Peyer's patch (tissue), 4 donors: ENCODE results near the gene WARS2.

Source experiments
- CTCF ChIP-seq, 6 experiments: fragments of 450-650 bp in 4 of 6; fragments of 200-600 bp in 2 of 6; sonication (generic) in 1 of 6; IDR thresholded peaks; one replicate each; pipeline ENCODE4 v1.5.1; 2017 to 2019; ENCODE audit warnings: antibody characterized with exemption in 6 of 6, mild to moderate bottlenecking in 3 of 6, moderate library complexity in 1 of 6
- POLR2A ChIP-seq, 2 donors: fragments of 450-650 bp; IDR thresholded peaks; one replicate each; pipeline ENCODE4 v1.5.1; 2017; ENCODE audit warnings: antibody characterized with exemption in 2 of 2, mild to moderate bottlenecking in 2 of 2, moderate library complexity in 2 of 2

DNA sequence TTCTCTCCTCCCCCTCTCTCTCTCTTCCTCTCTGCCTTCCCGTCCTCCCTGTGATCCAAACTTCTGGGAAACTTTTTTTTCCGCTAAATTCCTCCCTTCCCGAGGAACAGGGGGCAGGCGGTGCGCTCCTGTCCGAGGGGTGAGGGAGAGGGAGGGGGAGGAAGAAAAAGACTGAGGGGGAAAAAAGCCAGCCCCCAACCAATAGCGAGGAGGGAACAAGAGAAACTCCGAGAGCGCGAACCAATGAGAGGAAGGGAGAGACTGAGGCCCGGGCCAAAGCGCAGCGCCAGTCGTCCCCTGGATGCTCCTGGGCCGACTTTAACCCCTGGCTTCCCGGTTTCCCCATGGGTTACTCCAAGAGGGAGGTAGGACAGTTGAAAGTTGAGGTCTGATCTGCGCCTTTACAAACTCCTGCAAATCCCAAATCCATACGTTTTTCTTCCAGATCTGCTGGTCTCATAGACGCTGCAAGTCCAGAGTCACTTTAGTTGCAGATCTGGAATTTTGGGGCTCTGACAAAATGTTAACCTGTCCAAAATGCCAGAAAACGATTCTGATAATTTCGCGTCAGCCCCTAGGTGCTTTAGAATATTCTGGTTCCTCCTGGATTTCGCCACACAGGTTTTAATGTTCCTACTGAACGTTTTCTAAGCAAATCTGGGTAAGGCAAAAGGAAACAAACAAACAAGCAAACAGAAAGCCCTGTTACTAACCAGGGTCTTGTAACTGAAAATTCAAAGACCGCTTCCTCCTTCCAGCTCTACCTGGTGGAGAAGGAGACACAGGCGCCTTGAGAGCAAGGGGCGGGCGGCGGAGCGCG, 152.1 kb downstream of the WARS2 start, which contains the start of gene TBX15:
- TF ChIP-seq CTCF (IDR thresholded peaks at IDR 0.05) (no peak), POLR2A (IDR thresholded peaks at IDR 0.05) (no peak)
